ENCODE data around the gene DNAI2. TPM values are rescaled to one million over a fixed set of nuclear protein-coding genes. Genes with fewer than 3 reads are reported as not detected.

Gene DNAI2
- total and polyA plus RNA-seq, 9 of the 15 experiments (the other 6 are each of a cell fraction or from before 2014, with no cell fraction given): not detected

GRCh38 chr17:74295625-74296547 lies 21.9 kb downstream of the DNAI2 start (continued):
- TF ChIP-seq REST (IDR thresholded peaks at IDR 0.05; ENCODE audit: borderline replicate concordance): 0 out of 2 replicates have a peak, but pooled peaks have one; percentile 18
- no peak for TF ChIP-seq REST (CRISPR knock-in tag; IDR thresholded peaks at IDR 0.05; ENCODE audit: low read depth)
- TF ChIP-seq SMARCA4 (IDR thresholded peaks at IDR 0.05): peak; percentile 68
- TF ChIP-seq JUN (IDR thresholded peaks at IDR 0.05; ENCODE audit: borderline replicate concordance, low read depth, low read length): peak; percentile 86; the same call in 1 of the 2 replicates
- TF ChIP-seq JUN (CRISPR knock-in tag; IDR thresholded peaks at IDR 0.05; ENCODE audit: borderline replicate concordance): 0 out of 2 replicates have a peak, but pooled peaks have one; percentile 2
- no peak for TF ChIP-seq ZKSCAN3 (CRISPR knock-in tag; IDR thresholded peaks at IDR 0.05)
- 0 out of 2 replicates have a peak, but pooled peaks have one; percentile 22 for TF ChIP-seq RBFOX2 (IDR thresholded peaks at IDR 0.05; ENCODE audit: low read depth, low read length)
- no peak for TF ChIP-seq ATF4 (CRISPR knock-in tag; IDR thresholded peaks at IDR 0.05)
- TF ChIP-seq NFRKB (IDR thresholded peaks at IDR 0.05; ENCODE audit: low read depth): peak; percentile 39; the same call in 1 of the 2 replicates
- TF ChIP-seq ZNF398 (CRISPR knock-in tag; IDR thresholded peaks at IDR 0.05): no peak
- TF ChIP-seq RBBP5 (IDR thresholded peaks at IDR 0.05; ENCODE audit: borderline replicate concordance, insufficient read depth, low read length, poor library complexity, severe bottlenecking): peak; percentile 86
- TF ChIP-seq ZNF280A (IDR thresholded peaks at IDR 0.05; ENCODE audit: low read depth, partially characterized antibody): peak; percentile 28
- TF ChIP-seq STAT5B (CRISPR knock-in tag; IDR thresholded peaks at IDR 0.05): no peak
- TF ChIP-seq CREM (IDR thresholded peaks at IDR 0.05; ENCODE audit: low read depth): peak; percentile 68

Measured in K562 (cell line).